HUDEP-2 (cell line): ENCODE results near the gene ITGB8.

Experiments
- DNase-seq, 76 experiments: peaks; one replicate each; lab custom pipeline; 2025; ENCODE audit not compliant: unreplicated experiment in 76 of 76; lab: John Stamatoyannopoulos, UW

Gene ITGB8

DNA sequence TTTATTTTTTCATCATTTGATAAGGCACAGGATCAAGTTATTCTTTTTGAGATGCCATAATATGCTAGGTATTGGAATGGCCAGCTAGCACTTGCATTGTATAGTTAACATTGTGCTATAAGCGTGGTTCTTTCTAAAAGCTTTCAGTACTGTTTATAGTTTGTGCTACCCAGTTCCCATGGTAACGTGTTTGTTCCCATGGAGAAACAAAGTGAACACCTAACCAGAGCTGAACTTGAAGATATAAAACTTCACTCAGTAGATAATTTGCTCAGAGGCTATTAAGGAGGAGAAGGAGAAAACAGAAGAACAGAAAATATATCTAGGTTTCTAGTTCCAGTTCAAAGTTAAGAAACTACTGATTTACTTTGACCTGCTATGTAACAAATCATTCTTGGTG, 23.6 kb upstream of the ITGB8 start:
- no peak for DNase-seq

DNA sequence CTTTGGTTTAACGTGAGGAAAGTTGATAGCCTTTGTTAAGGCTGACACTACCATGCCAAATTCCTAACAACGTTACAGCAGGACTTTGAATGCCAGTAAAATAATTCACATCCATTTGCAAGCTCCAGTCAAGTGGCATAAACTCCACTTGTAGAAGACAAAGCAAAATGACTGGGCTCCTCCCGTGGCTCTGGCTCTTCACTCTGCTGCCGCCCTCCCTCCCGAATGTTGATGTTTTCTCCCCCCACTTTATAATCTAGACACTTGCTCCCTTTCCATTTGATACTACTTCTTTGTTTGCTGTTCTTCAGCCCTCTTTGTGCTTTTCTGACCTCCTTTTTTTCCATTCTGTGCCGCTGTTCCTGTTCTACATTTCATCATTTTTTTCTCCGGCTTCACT, 22.8 kb upstream of the ITGB8 start:
- DNase-seq, result no peak

- no peak for DNase-seq
Observed at GRCh38 chr7:20310301-20310700, 20.4 kb upstream of the ITGB8 start.

DNA sequence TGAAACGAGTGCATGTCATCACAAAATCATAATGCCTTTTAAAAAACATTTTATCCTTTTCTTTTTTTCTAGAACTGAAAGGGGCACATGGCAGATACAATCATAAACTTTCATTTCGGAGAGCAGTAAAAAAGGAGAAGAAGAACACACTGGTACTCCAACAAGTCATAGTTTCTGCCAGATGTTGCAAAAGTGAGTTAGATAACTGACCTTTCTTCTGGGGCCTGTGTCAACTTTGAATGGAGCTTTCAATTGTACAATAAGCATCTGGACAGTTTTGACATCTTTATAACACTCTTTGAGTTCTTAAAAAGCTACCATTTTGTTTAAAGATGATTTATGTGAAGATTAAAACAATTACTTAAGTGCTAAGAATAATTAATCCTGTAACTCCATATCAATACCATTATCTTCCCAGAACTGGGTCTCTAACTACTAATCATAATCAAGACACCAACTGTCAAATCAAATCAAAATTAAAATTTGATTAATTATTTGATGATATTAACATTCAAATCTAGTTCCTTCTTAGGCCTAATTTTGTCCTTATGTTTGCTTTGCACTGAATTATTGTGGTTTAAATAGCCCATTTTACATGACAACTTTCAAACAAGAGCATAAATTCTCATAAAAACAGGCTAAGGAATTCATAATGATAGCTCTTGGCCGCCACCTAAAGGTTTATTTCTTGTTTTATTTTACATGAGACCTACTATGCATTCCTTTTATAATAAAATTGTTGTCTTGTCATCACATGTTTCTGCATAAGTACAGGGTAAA, 19.5 kb upstream of the ITGB8 start:
- DNase-seq, result peak in 16 of 76 experiments; percentile 1 to 39 (median 10)

GRCh38 chr7:20311743-20312042, 19.0 kb upstream of the ITGB8 start:
- no peak for DNase-seq

DNA sequence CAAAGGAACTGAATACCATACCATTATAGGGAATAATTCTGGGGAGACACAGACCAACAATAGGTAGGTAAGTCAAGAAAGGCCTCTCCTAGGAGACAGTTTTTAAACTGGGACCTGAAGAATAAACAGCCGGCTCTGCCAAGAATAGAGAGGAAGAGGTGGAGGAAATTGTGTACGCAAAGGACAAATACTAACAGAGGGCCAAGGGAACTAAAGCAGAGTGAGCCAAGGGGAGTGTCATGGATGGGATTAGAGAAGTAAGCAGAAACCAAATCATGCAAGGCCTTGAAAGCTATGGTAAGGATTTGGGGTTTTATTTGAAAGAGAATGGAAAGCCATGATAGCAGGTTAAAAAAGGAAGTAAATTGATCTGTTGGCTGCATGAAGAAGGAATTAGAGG, 18.1 kb upstream of the ITGB8 start:
- DNase-seq, result no peak

GRCh38 chr7:20313626-20314025, 17.1 kb upstream of the ITGB8 start:
- DNase-seq, result no peak

DNA sequence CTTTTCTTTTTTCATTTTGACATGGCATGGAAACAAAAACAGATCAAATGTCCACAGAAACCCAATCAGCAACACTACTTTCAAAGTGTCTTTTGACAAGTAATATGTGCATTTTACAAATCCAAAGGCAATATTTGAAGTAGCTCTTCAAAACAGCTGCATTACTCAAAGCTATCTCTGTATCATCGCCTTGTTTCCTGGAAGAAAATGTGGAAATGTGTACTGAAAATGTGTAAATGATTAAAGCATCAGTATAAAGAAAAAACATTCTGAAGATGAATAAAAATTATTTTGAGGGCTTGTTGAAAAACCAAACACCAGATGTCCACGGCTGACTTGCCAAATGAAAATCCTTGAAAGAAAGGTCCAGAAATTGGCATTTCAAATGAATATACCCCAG, 16.5 kb upstream of the ITGB8 start:
- DNase-seq, result no peak

- peak in 2 of 76 experiments; percentile 5 to 18 for DNase-seq
Observed at GRCh38 chr7:20316706-20317105, 14.0 kb upstream of the ITGB8 start.

DNA sequence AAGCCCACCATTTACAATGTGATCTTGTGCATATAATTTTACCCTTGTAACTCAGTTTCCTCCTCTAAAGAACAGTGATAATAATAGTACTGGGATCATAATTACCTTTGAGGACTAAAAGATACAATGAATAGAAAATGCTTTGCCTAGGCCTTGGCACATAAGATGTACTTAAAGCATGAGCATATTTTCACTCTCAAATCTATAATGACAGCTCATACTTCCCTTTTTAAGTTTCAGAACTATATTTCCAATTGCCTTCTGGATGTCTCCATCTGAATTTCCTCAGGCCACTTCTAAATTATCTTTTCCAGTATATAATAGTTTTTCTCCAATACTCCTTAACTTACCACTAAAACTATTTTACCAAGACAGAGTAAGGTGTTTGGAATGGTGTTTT, 13.3 kb upstream of the ITGB8 start:
- DNase-seq, result no peak

GRCh38 chr7:20318933-20319332, 11.8 kb upstream of the ITGB8 start:
- DNase-seq, result no peak

GRCh38 chr7:20320322-20320721, 10.4 kb upstream of the ITGB8 start:
- DNase-seq, result no peak

DNA sequence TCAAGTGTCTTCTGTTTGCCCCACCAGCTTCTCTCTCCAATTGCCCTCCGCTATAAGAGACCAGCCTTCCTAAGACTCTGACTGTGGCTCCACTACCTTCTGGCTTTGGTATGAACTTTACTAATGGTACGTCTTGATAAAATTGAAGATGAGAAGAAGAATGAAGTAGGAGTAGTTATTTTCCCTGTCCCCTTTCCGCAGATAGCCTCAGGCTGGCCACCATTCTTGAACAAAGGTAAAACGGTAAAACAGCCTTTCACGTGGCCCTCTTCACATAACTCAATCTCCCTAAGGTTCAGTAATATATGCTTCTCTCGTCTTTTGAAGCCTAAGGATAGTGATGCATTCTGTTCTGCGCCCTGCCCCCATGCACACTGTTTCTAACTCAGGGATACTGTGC, 9.9 kb upstream of the ITGB8 start:
- no peak for DNase-seq

DNA sequence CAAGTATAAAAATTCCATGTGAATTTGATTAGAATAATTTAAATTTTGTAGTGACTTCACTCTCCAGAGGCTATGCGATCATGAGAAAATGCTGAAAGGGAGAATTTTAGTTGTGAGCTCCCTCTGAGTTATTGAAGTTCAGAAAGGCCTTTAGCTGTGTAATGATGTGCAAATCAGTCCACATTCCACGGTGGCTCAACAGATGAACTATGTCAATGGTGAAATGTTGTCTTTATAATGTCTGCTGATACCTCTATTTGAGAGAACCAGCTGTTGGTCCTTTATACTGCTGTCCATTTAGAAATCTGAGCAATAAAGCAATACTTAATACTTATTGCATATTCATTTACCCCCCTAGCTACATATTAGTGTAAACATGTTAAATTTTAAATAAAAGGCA, 7.1 kb upstream of the ITGB8 start:
- no peak for DNase-seq

DNA sequence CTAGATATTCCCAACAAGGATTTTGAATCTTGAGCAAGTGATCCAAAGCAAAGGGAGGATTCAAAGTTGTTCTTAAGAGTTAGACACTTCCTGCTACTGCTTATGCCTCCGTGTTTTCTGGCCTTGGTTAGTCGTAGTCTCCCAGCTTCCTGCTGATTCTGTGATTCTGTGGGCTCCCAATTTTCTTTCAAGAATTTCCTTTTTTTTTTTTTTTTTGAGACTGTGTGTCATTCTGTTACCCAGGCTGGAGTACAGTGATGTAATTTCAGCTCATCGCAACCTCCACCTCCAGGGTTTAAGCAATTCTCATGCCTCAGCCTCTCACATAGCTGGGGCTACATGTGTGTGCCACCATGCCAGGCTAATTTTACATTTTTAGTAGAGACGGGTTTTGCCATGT, 4.4 kb upstream of the ITGB8 start:
- no peak for DNase-seq

DNA sequence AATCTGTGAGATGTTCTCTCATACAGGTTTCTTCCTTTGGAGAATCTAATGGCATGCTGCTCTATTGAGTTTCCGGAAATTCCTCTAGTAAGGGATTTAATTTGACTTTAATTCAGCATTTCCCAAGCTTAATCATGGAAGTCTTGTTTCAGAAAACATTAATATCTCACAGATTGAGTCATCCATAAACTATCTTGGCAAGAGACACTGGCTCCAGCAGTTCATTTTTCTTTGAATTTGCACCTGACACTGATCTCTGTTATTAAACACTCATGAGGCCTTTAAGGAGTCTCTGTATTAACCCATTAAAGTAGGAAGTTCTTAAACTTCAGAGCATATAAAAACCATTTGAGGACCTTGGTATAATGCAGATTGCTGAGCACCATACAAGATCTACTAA, 3.6 kb upstream of the ITGB8 start:
- no peak for DNase-seq

GRCh38 chr7:20328027-20328426, 2.7 kb upstream of the ITGB8 start:
- no peak for DNase-seq

GRCh38 chr7:20328692-20329091, 2.0 kb upstream of the ITGB8 start:
- no peak for DNase-seq

GRCh38 chr7:20329389-20330238, 1.1 kb upstream of the ITGB8 start:
- DNase-seq, result no peak

DNA sequence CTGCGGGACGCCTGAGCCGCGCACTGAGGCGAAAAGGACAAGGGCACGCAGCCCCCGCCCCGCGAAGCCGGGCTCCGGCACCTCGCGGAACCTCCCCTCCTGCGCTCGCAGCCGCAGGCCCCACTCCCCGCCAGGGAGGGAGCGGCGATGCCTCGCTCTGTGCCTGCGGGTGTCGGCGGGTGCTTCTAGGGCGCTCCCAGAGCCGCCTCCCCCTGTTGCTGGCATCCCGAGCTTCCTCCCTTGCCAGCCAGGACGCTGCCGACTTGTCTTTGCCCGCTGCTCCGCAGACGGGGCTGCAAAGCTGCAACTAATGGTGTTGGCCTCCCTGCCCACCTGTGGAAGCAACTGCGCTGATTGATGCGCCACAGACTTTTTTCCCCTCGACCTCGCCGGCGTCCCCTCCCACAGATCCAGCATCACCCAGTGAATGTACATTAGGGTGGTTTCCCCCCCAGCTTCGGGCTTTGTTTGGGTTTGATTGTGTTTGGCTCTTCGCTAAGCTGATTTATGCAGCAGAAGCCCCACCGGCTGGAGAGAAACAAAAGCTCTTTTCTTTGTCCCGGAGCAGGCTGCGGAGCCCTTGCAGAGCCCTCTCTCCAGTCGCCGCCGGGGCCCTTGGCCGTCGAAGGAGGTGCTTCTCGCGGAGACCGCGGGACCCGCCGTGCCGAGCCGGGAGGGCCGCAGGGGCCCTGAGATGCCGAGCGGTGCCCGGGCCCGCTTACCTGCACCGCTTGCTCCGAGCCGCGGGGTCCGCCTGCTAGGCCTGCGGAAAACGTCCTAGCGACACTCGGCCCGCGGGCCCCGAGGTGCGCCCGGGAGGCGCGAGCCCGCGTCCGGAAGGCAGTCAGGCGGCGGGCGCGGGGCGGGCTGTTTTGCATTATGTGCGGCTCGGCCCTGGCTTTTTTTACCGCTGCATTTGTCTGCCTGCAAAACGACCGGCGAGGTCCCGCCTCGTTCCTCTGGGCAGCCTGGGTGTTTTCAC, 519 bp downstream of the ITGB8 start:
- DNase-seq, result no peak
